ENCODE results near the gene CRTC2.
A peak's percentile ranks its signal among the peaks of the same experiment; 100 is the strongest.

CRTC2 gene

DNA sequence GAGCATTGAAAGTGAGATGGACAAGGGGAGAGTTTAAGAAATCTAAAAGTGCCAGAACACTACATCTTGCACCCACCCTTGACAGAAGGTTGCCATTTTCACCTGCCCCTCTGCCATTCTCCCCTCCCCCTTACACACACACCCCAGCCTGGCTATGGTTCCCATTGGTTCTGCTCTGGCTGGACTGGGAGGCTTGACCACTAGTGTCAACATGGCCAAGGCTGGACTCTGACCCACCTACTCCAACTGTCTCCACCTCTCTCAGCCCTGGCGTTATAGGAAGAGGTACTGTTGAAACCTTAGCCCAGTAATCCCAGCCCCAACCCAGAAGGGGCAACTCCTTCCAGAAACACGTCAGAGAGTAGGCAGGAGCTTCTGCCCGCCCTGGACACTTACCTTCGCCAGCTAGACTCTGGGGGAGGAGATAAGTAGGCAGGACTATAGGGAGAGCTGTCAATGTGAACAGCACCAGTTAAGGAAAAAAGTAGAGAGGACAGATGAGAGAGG lies 4.5 kb downstream of the CRTC2 start:
- H3K27me3 ChIP-seq (ENCODE audit: low read depth, low read length): no peaks in the 10 kb centered on the region
- TF ChIP-seq EZH2phosphoT487 (IDR thresholded peaks at IDR 0.05; ENCODE audit: low read depth): no peak
- TF ChIP-seq, protein P1, sequence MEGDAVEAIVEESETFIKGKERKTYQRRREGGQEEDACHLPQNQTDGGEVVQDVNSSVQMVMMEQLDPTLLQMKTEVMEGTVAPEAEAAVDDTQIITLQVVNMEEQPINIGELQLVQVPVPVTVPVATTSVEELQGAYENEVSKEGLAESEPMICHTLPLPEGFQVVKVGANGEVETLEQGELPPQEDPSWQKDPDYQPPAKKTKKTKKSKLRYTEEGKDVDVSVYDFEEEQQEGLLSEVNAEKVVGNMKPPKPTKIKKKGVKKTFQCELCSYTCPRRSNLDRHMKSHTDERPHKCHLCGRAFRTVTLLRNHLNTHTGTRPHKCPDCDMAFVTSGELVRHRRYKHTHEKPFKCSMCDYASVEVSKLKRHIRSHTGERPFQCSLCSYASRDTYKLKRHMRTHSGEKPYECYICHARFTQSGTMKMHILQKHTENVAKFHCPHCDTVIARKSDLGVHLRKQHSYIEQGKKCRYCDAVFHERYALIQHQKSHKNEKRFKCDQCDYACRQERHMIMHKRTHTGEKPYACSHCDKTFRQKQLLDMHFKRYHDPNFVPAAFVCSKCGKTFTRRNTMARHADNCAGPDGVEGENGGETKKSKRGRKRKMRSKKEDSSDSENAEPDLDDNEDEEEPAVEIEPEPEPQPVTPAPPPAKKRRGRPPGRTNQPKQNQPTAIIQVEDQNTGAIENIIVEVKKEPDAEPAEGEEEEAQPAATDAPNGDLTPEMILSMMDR (IDR thresholded peaks at IDR 0.05; ENCODE audit: low read depth, low read length): no peak
- H3K27ac ChIP-seq (ENCODE audit: low read length): no peak overlapping the region
- H3K36me3 ChIP-seq (replicated peaks; ENCODE audit: low read depth, low read length): peaks cover 71% of the 10 kb centered on the region
- peaks cover 45% of the 10 kb centered on the region for H4K20me1 ChIP-seq (ENCODE audit: insufficient read depth, low read length)
- H3K4me1 ChIP-seq (ENCODE audit: low read length): peaks cover 40% of the 10 kb centered on the region
- no peak overlapping the region for H3K4me2 ChIP-seq (ENCODE audit: low read length)
- no peaks in the 10 kb centered on the region for H3K9me3 ChIP-seq (ENCODE audit: insufficient read depth, low read length)
- H3K9ac ChIP-seq (ENCODE audit: low read length): no peak overlapping the region
- no peak overlapping the region for H3K4me3 ChIP-seq (ENCODE audit: low read length)
- H3K79me2 ChIP-seq (ENCODE audit: low read length): peaks cover 86% of the 10 kb centered on the region
- no peak overlapping the region for H2AFZ ChIP-seq (ENCODE audit: low read depth, low read length)

DNA sequence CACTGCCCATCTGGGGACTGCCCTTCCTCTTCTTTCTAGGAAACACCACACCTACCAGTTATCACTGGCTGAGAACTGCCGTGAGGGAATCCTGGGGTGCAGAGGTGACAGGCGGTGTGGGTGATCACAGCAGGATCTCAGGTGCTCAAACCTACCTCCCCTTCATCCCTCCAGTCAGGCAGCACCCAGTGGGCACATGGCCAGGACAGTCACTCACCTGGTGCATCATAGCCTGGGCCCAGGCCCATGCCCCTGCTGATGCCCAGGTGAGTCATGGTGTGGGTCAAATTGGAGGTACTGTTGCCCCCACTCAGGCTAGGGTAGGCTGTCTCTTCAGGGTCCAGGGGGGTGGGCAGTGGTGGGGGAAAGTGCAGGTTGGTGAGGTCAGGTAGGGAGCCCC lies 6.6 kb downstream of the CRTC2 start:
- Histone ChIP-seq H3K4me1 (ENCODE audit: low read length) (peaks cover 59% of the 10 kb centered on the region), H4K20me1 (ENCODE audit: insufficient read depth, low read length) (peaks cover 44% of the 10 kb centered on the region), H3K36me3 (replicated peaks; ENCODE audit: low read depth, low read length) (peaks cover 79% of the 10 kb centered on the region), H3K27ac (ENCODE audit: low read length) (no peak overlapping the region), H2AFZ (ENCODE audit: low read depth, low read length) (no peak overlapping the region), H3K79me2 (ENCODE audit: low read length) (peaks cover 75% of the 10 kb centered on the region), H3K4me3 (ENCODE audit: low read length) (no peak overlapping the region), H3K4me2 (ENCODE audit: low read length) (no peak overlapping the region), H3K9me3 (ENCODE audit: insufficient read depth, low read length) (no peaks in the 10 kb centered on the region), H3K27me3 (ENCODE audit: low read depth, low read length) (no peaks in the 10 kb centered on the region), H3K9ac (ENCODE audit: low read length) (no peak overlapping the region)
- TF ChIP-seq, protein P1 (IDR thresholded peaks at IDR 0.05; ENCODE audit: low read depth, low read length): no peak
- no peak for TF ChIP-seq EZH2phosphoT487 (IDR thresholded peaks at IDR 0.05; ENCODE audit: low read depth)

DNA sequence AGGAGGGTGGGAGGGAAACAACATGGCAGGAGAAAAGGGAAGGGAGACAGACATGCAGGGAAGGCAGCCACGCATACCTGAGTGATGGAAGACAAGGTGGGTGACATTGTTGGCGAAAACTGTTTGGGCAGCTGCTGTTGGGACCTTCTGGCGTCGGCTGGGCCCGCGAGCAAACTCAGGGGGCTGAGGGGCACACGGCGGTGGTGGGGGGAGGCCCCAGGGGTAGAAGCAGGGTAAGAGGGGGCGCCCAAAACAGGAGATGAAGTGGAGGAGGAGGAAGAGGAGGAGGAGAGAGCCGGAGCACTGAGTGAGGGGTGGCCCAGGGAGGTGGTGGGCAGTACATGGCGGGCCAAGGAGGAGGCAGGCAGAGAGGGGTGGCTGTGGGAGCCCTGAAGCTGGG lies 7.2 kb downstream of the CRTC2 start:
- Histone ChIP-seq H4K20me1 (ENCODE audit: insufficient read depth, low read length) (peaks cover 38% of the 10 kb centered on the region), H3K4me1 (ENCODE audit: low read length) (peaks cover 55% of the 10 kb centered on the region)
- no peak for TF ChIP-seq EZH2phosphoT487 (IDR thresholded peaks at IDR 0.05; ENCODE audit: low read depth)
- TF ChIP-seq, protein P1 (IDR thresholded peaks at IDR 0.05; ENCODE audit: low read depth, low read length): no peak

DNA sequence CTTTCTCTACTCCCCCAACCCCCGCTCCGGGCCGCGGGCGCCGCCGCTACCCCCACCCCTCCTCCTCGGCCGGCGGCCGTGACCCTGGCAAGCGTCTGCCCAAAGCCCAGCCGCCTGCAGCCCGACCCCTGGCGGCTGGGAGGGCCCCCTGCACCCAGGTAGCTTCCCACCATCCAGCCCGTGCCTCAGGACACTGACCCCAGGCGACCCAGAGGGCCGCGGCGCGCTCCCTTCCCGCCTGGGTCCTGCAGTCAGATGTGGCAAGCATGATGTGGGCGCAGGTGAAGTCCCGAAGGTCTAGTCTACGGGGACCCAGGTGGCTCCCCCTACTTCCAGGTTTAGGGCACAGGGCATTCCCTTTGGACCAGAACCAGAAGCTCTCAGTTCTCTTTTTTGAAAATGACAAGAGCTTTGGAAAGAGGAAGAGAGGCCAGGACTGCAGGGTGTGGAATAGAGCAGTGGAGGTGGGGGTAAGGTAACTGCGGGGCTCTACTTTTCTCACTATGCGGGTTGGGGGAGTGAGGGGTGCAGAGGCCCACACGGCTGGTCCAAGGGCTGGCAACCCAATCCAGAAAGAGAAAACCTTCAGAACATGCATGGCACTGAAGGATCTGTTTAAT lies 11.7 kb downstream of the CRTC2 start, which contains the start of gene DENND4B:
TSS of gene DENND4B (minus strand) at position 97 of the 620 bp plus-strand sequence. CDS start 2,344 bp downstream, outside the sequence.
- Histone ChIP-seq H3K27ac (ENCODE audit: low read length) (peak within 1 kb of the TSS; percentile 94), H3K4me2 (ENCODE audit: low read length) (peak within 1 kb of the TSS; percentile 94), H3K79me2 (ENCODE audit: low read length) (peaks cover 59% of the 10 kb centered on the region), H3K36me3 (replicated peaks; ENCODE audit: low read depth, low read length) (peaks cover 63% of the 10 kb centered on the region), H3K9ac (ENCODE audit: low read length) (peak within 1 kb of the TSS; percentile 98), H3K27me3 (ENCODE audit: low read depth, low read length) (no peaks in the 10 kb centered on the region), H4K20me1 (ENCODE audit: insufficient read depth, low read length) (0 out of 2 replicates have a peak, but pooled peaks cover under 1% of the 10 kb centered on the region), H2AFZ (ENCODE audit: low read depth, low read length) (no peak within 1 kb of the TSS), H3K4me1 (ENCODE audit: low read length) (peaks cover 53% of the 10 kb centered on the region), H3K4me3 (ENCODE audit: low read length) (peak within 1 kb of the TSS; percentile 83), H3K9me3 (ENCODE audit: insufficient read depth, low read length) (no peaks in the 10 kb centered on the region)
- TF ChIP-seq, protein P1 (IDR thresholded peaks at IDR 0.05; ENCODE audit: low read depth, low read length): peak; percentile 81
- TF ChIP-seq EZH2phosphoT487 (IDR thresholded peaks at IDR 0.05; ENCODE audit: low read depth): no peak

More for the DNA sequence above, 7.2 kb downstream of the CRTC2 start:
- 0 out of 2 replicates have a peak overlapping the region, but pooled peaks have one; percentile 0 for H3K27ac ChIP-seq (ENCODE audit: low read length)
- peaks cover 68% of the 10 kb centered on the region for H3K79me2 ChIP-seq (ENCODE audit: low read length)
- no peak overlapping the region for H3K4me2 ChIP-seq (ENCODE audit: low read length)
- no peak overlapping the region for H3K9ac ChIP-seq (ENCODE audit: low read length)
- no peaks in the 10 kb centered on the region for H3K9me3 ChIP-seq (ENCODE audit: insufficient read depth, low read length)
- no peaks in the 10 kb centered on the region for H3K27me3 ChIP-seq (ENCODE audit: low read depth, low read length)
- no peak overlapping the region for H3K4me3 ChIP-seq (ENCODE audit: low read length)
- no peak overlapping the region for H2AFZ ChIP-seq (ENCODE audit: low read depth, low read length)
- H3K36me3 ChIP-seq (replicated peaks; ENCODE audit: low read depth, low read length): peaks cover 74% of the 10 kb centered on the region
